Measurements from ENCODE around the gene MT1M.
"Not testable (repeated sequence)": the region's sequence is repeated elsewhere in the genome, so short reads cannot be mapped to it uniquely, and the experiment has no call there.

Gene MT1M

DNA sequence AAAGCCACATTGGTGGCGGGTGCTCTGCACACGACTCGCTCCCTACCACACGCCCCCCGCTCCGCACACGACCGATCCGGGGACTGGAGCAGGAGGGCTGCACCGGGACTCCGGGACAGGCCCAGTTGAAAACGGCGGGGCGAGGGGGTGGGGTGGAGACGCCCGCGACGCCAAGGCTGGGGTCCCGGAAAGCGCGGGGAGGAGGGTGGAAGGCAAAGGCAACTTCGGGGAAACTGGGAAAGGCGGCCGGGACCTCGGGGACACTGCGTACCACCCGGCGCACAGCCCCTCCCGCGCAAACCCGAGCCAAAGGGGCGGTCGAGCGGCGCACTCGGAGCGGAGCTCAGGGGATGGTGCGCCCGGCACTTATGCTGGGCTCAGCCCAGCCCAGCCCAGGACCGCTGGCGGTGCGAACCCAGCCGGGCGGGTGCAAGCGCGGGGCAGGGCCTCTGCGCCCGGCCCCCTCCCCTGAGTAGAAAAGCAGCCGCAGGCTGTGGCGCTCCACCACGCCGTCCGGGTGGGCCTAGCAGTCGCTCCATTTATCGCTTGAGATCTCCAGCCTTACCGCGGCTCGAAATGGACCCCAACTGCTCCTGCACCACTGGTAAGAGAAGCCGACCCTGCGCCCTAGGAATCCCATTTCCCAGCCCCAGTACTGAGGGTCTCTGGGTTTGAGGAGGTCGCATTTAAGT lies at the start of gene MT1M:
Gene MT1M, plus strand, starts transcription at position 504 of the 692 bp plus-strand sequence. Its CDS starts 73 bp downstream, at position 577.
- Histone ChIP-seq H3K27me3 (ENCODE audit: insufficient read depth, low read length, poor library complexity, severe bottlenecking) (no peaks in the 10 kb centered on the region), H3K4me1 (ENCODE audit: insufficient read depth, low read length, poor library complexity, severe bottlenecking) (no peaks in the 10 kb centered on the region), H3K79me2 (ENCODE audit: insufficient read depth, low read length) (no peaks in the 10 kb centered on the region), H3F3A (ENCODE audit: low read depth) (no peaks in the 10 kb centered on the region), H2AFZ (ENCODE audit: low read length) (no peak within 1 kb of the TSS), H3K36me3 (ENCODE audit: insufficient read depth, low read length) (no peaks in the 10 kb centered on the region), H3K9me3 (ENCODE audit: insufficient read depth, low read depth, low read length) (no peaks in the 10 kb centered on the region), H3K4me2 (ENCODE audit: low read depth, low read length, poor library complexity, severe bottlenecking) (no peak within 1 kb of the TSS), H4K20me1 (ENCODE audit: insufficient read depth, low read length, poor library complexity, severe bottlenecking) (no peaks in the 10 kb centered on the region), H3K9me2 (replicated peaks; ENCODE audit: low read depth, low read length) (no peaks in the 10 kb centered on the region), H3K9ac (ENCODE audit: low read depth, low read length, poor library complexity, severe bottlenecking) (no peak within 1 kb of the TSS), H3K4me3 (ENCODE audit: low read length, poor library complexity, severe bottlenecking) (no peak within 1 kb of the TSS)
- TF ChIP-seq EZH2phosphoT487 (IDR thresholded peaks at IDR 0.05; ENCODE audit: borderline replicate concordance), result no peak
- TF ChIP-seq, protein P1, sequence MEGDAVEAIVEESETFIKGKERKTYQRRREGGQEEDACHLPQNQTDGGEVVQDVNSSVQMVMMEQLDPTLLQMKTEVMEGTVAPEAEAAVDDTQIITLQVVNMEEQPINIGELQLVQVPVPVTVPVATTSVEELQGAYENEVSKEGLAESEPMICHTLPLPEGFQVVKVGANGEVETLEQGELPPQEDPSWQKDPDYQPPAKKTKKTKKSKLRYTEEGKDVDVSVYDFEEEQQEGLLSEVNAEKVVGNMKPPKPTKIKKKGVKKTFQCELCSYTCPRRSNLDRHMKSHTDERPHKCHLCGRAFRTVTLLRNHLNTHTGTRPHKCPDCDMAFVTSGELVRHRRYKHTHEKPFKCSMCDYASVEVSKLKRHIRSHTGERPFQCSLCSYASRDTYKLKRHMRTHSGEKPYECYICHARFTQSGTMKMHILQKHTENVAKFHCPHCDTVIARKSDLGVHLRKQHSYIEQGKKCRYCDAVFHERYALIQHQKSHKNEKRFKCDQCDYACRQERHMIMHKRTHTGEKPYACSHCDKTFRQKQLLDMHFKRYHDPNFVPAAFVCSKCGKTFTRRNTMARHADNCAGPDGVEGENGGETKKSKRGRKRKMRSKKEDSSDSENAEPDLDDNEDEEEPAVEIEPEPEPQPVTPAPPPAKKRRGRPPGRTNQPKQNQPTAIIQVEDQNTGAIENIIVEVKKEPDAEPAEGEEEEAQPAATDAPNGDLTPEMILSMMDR (conservative IDR thresholded peaks at IDR 0.05; ENCODE audit: low read length), result no peak

DNA sequence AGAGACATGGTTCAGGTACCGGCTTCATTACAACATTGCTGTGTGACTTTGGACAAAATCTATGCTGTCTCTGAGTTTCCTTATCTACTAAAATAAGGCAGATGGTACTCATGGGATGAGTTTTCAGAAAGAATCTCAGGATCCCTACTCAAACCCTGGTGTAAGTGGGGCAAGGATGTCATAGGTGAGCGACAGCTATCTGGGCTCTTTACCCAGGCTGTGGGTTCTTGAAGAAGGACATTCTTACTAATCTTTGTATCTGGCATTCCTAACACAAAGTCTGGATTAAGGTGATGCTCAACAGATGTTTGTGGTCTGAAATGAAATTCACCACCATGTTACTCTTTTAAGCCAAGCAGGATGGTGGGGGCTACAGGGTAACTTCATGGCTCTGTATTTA lies 49.5 kb upstream of the MT1M start:
- not testable (repeated sequence) for H3K4me1 ChIP-seq (ENCODE audit: insufficient read depth, low read length, poor library complexity, severe bottlenecking); H3K9me2 ChIP-seq (replicated peaks; ENCODE audit: low read depth, low read length); H2AFZ ChIP-seq (ENCODE audit: low read length); H3K4me2 ChIP-seq (ENCODE audit: low read depth, low read length, poor library complexity, severe bottlenecking); H3F3A ChIP-seq (ENCODE audit: low read depth); H3K36me3 ChIP-seq (ENCODE audit: insufficient read depth, low read length); H3K27me3 ChIP-seq (ENCODE audit: insufficient read depth, low read length, poor library complexity, severe bottlenecking); H3K4me3 ChIP-seq (ENCODE audit: low read length, poor library complexity, severe bottlenecking); H3K9ac ChIP-seq (ENCODE audit: low read depth, low read length, poor library complexity, severe bottlenecking); H3K9me3 ChIP-seq (ENCODE audit: insufficient read depth, low read depth, low read length); H4K20me1 ChIP-seq (ENCODE audit: insufficient read depth, low read length, poor library complexity, severe bottlenecking); H3K79me2 ChIP-seq (ENCODE audit: insufficient read depth, low read length)

DNA sequence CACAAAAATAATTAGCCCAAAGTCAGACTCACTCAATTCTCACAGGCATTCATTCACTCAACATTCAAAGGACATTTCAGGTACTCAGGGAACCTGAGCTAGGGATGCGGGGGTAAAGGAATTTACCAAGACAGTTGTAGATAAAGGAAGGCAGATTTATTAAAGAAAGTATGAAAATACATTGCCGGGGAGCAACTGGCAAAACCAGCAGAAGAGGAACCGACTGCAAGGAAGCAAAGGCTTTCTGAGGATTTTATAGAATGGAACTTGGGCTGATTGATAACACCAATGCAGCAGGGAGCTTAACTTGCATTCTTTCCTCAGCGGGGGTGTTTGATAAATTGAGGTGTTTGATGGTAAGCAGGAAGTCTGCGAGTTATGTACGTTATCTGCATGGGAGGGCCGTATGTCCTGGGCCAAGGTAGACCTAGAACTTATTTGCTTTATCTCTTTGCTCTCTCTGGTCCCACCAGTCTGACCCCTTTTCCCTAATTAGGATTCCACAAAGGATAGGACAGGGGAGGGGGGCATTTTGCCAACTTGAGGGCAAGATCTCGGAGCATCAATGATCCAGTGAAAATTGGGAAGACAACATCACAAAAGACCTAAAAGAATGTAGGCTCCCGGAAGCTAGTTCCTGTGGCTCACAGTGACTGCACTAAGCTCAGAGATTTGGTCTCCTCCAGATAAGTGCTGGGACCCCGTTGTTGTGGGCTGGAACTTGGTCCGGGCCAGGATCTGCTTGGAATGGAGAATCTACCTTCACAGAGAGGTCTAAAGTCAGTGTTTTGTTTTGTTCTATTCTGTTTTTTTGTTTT lies 48.9 kb upstream of the MT1M start:
- Histone ChIP-seq H3K4me2 (ENCODE audit: low read depth, low read length, poor library complexity, severe bottlenecking) (no peak overlapping the region), H3K9ac (ENCODE audit: low read depth, low read length, poor library complexity, severe bottlenecking) (no peak overlapping the region), H3K79me2 (ENCODE audit: insufficient read depth, low read length) (no peaks in the 10 kb centered on the region), H3K4me1 (ENCODE audit: insufficient read depth, low read length, poor library complexity, severe bottlenecking) (no peaks in the 10 kb centered on the region), H3F3A (ENCODE audit: low read depth) (no peaks in the 10 kb centered on the region), H2AFZ (ENCODE audit: low read length) (no peak overlapping the region), H4K20me1 (ENCODE audit: insufficient read depth, low read length, poor library complexity, severe bottlenecking) (no peaks in the 10 kb centered on the region), H3K27me3 (ENCODE audit: insufficient read depth, low read length, poor library complexity, severe bottlenecking) (no peaks in the 10 kb centered on the region), H3K36me3 (ENCODE audit: insufficient read depth, low read length) (no peaks in the 10 kb centered on the region), H3K4me3 (ENCODE audit: low read length, poor library complexity, severe bottlenecking) (no peak overlapping the region), H3K9me3 (ENCODE audit: insufficient read depth, low read depth, low read length) (no peaks in the 10 kb centered on the region), H3K9me2 (replicated peaks; ENCODE audit: low read depth, low read length) (no peaks in the 10 kb centered on the region)
- no peak for TF ChIP-seq EZH2phosphoT487 (IDR thresholded peaks at IDR 0.05; ENCODE audit: borderline replicate concordance)
- TF ChIP-seq, protein P1 (conservative IDR thresholded peaks at IDR 0.05; ENCODE audit: low read length), result no peak

Data from Loucy (cell line).